ENCODE data around the gene BSND.

The BSND gene

GRCh38 chr1:55048453-55049270 lies 49.9 kb downstream of the BSND start:
- Histone ChIP-seq H3K4me1 (ENCODE audit: control insufficient read depth, insufficient read depth, low read length) (no peaks in the 10 kb centered on the region), H3K36me3 (ENCODE audit: control insufficient read depth, insufficient read depth, low read length) (no peaks in the 10 kb centered on the region), H3K4me3 (ENCODE audit: low read length) (no peak overlapping the region), H3K27me3 (ENCODE audit: control insufficient read depth, insufficient read depth, low read length) (no peaks in the 10 kb centered on the region), H3K27ac (ENCODE audit: low read depth, low read length) (no peak overlapping the region), H3K9ac (ENCODE audit: low read length) (no peak overlapping the region)

- Histone ChIP-seq H3K27ac (ENCODE audit: low read depth, low read length) (no peak overlapping the region), H3K27me3 (ENCODE audit: control insufficient read depth, insufficient read depth, low read length) (no peaks in the 10 kb centered on the region), H3K4me1 (ENCODE audit: control insufficient read depth, insufficient read depth, low read length) (no peaks in the 10 kb centered on the region), H3K36me3 (ENCODE audit: control insufficient read depth, insufficient read depth, low read length) (no peaks in the 10 kb centered on the region), H3K4me3 (ENCODE audit: low read length) (no peak overlapping the region), H3K9ac (ENCODE audit: low read length) (no peak overlapping the region)
These were observed 50.7 kb downstream of the BSND start for GRCh38 chr1:55049271-55049913.

- Histone ChIP-seq H3K4me1 (ENCODE audit: control insufficient read depth, insufficient read depth, low read length) (no peaks in the 10 kb centered on the region), H3K27me3 (ENCODE audit: control insufficient read depth, insufficient read depth, low read length) (no peaks in the 10 kb centered on the region), H3K4me3 (ENCODE audit: low read length) (no peak overlapping the region), H3K36me3 (ENCODE audit: control insufficient read depth, insufficient read depth, low read length) (no peaks in the 10 kb centered on the region), H3K27ac (ENCODE audit: low read depth, low read length) (no peak overlapping the region), H3K9ac (ENCODE audit: low read length) (no peak overlapping the region)
These were observed 51.2 kb downstream of the BSND start for GRCh38 chr1:55049914-55050278.

- no peak overlapping the region for H3K9ac ChIP-seq (ENCODE audit: low read length)
These were observed 51.5 kb downstream of the BSND start for GRCh38 chr1:55050283-55050682.

GRCh38 chr1:55051169-55051568 lies 52.4 kb downstream of the BSND start:
- no peak overlapping the region for H3K9ac ChIP-seq (ENCODE audit: low read length)
- no peaks in the 10 kb centered on the region for H3K27me3 ChIP-seq (ENCODE audit: control insufficient read depth, insufficient read depth, low read length)
- H3K4me3 ChIP-seq (ENCODE audit: low read length) = no peak overlapping the region
- no peaks in the 10 kb centered on the region for H3K4me1 ChIP-seq (ENCODE audit: control insufficient read depth, insufficient read depth, low read length)
- H3K27ac ChIP-seq (ENCODE audit: low read depth, low read length) = no peak overlapping the region
- H3K36me3 ChIP-seq (ENCODE audit: control insufficient read depth, insufficient read depth, low read length) = no peaks in the 10 kb centered on the region

More at GRCh38 chr1:55050283-55050682, 51.5 kb downstream of the BSND start:
- Histone ChIP-seq H3K36me3 (ENCODE audit: control insufficient read depth, insufficient read depth, low read length) (no peaks in the 10 kb centered on the region), H3K27me3 (ENCODE audit: control insufficient read depth, insufficient read depth, low read length) (no peaks in the 10 kb centered on the region), H3K27ac (ENCODE audit: low read depth, low read length) (no peak overlapping the region), H3K4me3 (ENCODE audit: low read length) (no peak overlapping the region), H3K4me1 (ENCODE audit: control insufficient read depth, insufficient read depth, low read length) (no peaks in the 10 kb centered on the region)

- H3K4me3 ChIP-seq (ENCODE audit: low read length) = no peak overlapping the region
- no peaks in the 10 kb centered on the region for H3K36me3 ChIP-seq (ENCODE audit: control insufficient read depth, insufficient read depth, low read length)
- no peaks in the 10 kb centered on the region for H3K27me3 ChIP-seq (ENCODE audit: control insufficient read depth, insufficient read depth, low read length)
- no peak overlapping the region for H3K9ac ChIP-seq (ENCODE audit: low read length)
- no peak overlapping the region for H3K27ac ChIP-seq (ENCODE audit: low read depth, low read length)
- no peaks in the 10 kb centered on the region for H3K4me1 ChIP-seq (ENCODE audit: control insufficient read depth, insufficient read depth, low read length)
These were observed 52.9 kb downstream of the BSND start for GRCh38 chr1:55051621-55052020.

- Histone ChIP-seq H3K27ac (ENCODE audit: low read depth, low read length) (no peak overlapping the region), H3K36me3 (ENCODE audit: control insufficient read depth, insufficient read depth, low read length) (no peaks in the 10 kb centered on the region), H3K4me3 (ENCODE audit: low read length) (no peak overlapping the region), H3K27me3 (ENCODE audit: control insufficient read depth, insufficient read depth, low read length) (no peaks in the 10 kb centered on the region), H3K4me1 (ENCODE audit: control insufficient read depth, insufficient read depth, low read length) (no peaks in the 10 kb centered on the region), H3K9ac (ENCODE audit: low read length) (no peak overlapping the region)
These were observed 53.7 kb downstream of the BSND start for GRCh38 chr1:55052221-55053142.

GRCh38 chr1:55053265-55053954 lies 54.7 kb downstream of the BSND start:
- Histone ChIP-seq H3K9ac (ENCODE audit: low read length) (no peak overlapping the region), H3K4me1 (ENCODE audit: control insufficient read depth, insufficient read depth, low read length) (no peaks in the 10 kb centered on the region), H3K27me3 (ENCODE audit: control insufficient read depth, insufficient read depth, low read length) (no peaks in the 10 kb centered on the region), H3K36me3 (ENCODE audit: control insufficient read depth, insufficient read depth, low read length) (no peaks in the 10 kb centered on the region), H3K27ac (ENCODE audit: low read depth, low read length) (no peak overlapping the region), H3K4me3 (ENCODE audit: low read length) (no peak overlapping the region)

GRCh38 chr1:55054396-55054795 lies 55.7 kb downstream of the BSND start:
- Histone ChIP-seq H3K4me3 (ENCODE audit: low read length) (no peak overlapping the region), H3K4me1 (ENCODE audit: control insufficient read depth, insufficient read depth, low read length) (no peaks in the 10 kb centered on the region)

GRCh38 chr1:55055084-55055882 lies 56.5 kb downstream of the BSND start:
- H3K4me3 ChIP-seq (ENCODE audit: low read length) = no peak overlapping the region
- no peak overlapping the region for H3K27ac ChIP-seq (ENCODE audit: low read depth, low read length)
- H3K27me3 ChIP-seq (ENCODE audit: control insufficient read depth, insufficient read depth, low read length) = no peaks in the 10 kb centered on the region
- no peaks in the 10 kb centered on the region for H3K36me3 ChIP-seq (ENCODE audit: control insufficient read depth, insufficient read depth, low read length)
- H3K4me1 ChIP-seq (ENCODE audit: control insufficient read depth, insufficient read depth, low read length) = no peaks in the 10 kb centered on the region
- H3K9ac ChIP-seq (ENCODE audit: low read length) = no peak overlapping the region

More at GRCh38 chr1:55054396-55054795, 55.7 kb downstream of the BSND start:
- Histone ChIP-seq H3K27me3 (ENCODE audit: control insufficient read depth, insufficient read depth, low read length) (no peaks in the 10 kb centered on the region), H3K9ac (ENCODE audit: low read length) (no peak overlapping the region), H3K36me3 (ENCODE audit: control insufficient read depth, insufficient read depth, low read length) (no peaks in the 10 kb centered on the region), H3K27ac (ENCODE audit: low read depth, low read length) (no peak overlapping the region)

- no peaks in the 10 kb centered on the region for H3K4me1 ChIP-seq (ENCODE audit: control insufficient read depth, insufficient read depth, low read length)
- H3K36me3 ChIP-seq (ENCODE audit: control insufficient read depth, insufficient read depth, low read length) = no peaks in the 10 kb centered on the region
- H3K27me3 ChIP-seq (ENCODE audit: control insufficient read depth, insufficient read depth, low read length) = no peaks in the 10 kb centered on the region
- H3K4me3 ChIP-seq (ENCODE audit: low read length) = no peak overlapping the region
- no peak overlapping the region for H3K9ac ChIP-seq (ENCODE audit: low read length)
- no peak overlapping the region for H3K27ac ChIP-seq (ENCODE audit: low read depth, low read length)
These were observed 57.4 kb downstream of the BSND start for GRCh38 chr1:55055951-55056631.
